Testis (tissue), 2 donors: ENCODE measurements around the gene SFXN1.

Source experiments
- CTCF ChIP-seq, 3 experiments: fragments of 450-650 bp in 2 of 3; fragments of 200-600 bp in 1 of 3; sonication (generic) in 1 of 3; IDR thresholded peaks; one replicate each; pipeline ENCODE4 v1.5.1; 2016 to 2019; ENCODE audit warnings: antibody characterized with exemption in 3 of 3, mild to moderate bottlenecking in 2 of 3, moderate library complexity in 1 of 3
- POLR2A ChIP-seq: fragments of 450-650 bp; IDR thresholded peaks from one replicate; pipeline ENCODE4 v1.6.1; 2017; ENCODE audit warnings: antibody characterized with exemption, mild to moderate bottlenecking, moderate library complexity

- TF ChIP-seq POLR2A (no peak), CTCF (IDR thresholded peaks at IDR 0.05) (peak; percentile 21 to 61 (median 52))
Observed at GRCh38 chr5:175464074-175464941, 14.1 kb upstream of the SFXN1 start.
